NB4 (cell line): Measurements from ENCODE around the gene CYP27C1.
"Not testable (repeated sequence)": the region's sequence is repeated elsewhere in the genome, so short reads cannot be mapped to it uniquely, and the experiment has no call there.

Experiments used
- DNase-seq: peaks from one replicate; pipeline ENCODE4 v3.0.0; 2010; ENCODE audit warnings: low read depth
- H3K4me3 ChIP-seq: one replicate; pipeline ENCODE4 v1.5.1; 2011; ENCODE audit warnings: mild to moderate bottlenecking, low read depth, low read length, moderate library complexity
- CTCF ChIP-seq: IDR thresholded peaks from one replicate; pipeline ENCODE4 v1.5.1; 2012; ENCODE audit warnings: low read depth, low read length
- MAX ChIP-seq: IDR thresholded peaks from 2 replicates; pipeline ENCODE4 v1.6.1; 2011; ENCODE audit warnings: low read depth, low read length
- MYC ChIP-seq: IDR thresholded peaks from 2 replicates; pipeline ENCODE4 v1.6.1; 2011; ENCODE audit warnings: low read depth, low read length
- POLR2A ChIP-seq: IDR thresholded peaks from 2 replicates; pipeline ENCODE4 v1.6.1; 2011; ENCODE audit warnings: mild to moderate bottlenecking; ENCODE audit not compliant: insufficient read length; ENCODE audit errors: extremely low read depth

The CYP27C1 gene

GRCh38 chr2:127165539-127165935 lies 54.6 kb downstream of the CYP27C1 start:
- H3K4me3 ChIP-seq: no peak overlapping the region
- DNase-seq: no peak
- TF ChIP-seq CTCF: no peak
- no peak for TF ChIP-seq POLR2A
- no peak for TF ChIP-seq MAX
- TF ChIP-seq MYC: no peak

- TF ChIP-seq MYC (no peak), MAX (no peak), POLR2A (no peak), CTCF (no peak)
- H3K4me3 ChIP-seq: no peak overlapping the region
- no peak for DNase-seq
Observed at GRCh38 chr2:127164761-127165538, 55.1 kb downstream of the CYP27C1 start.

GRCh38 chr2:127163921-127164320 lies 56.2 kb downstream of the CYP27C1 start:
- DNase-seq: no peak
- H3K4me3 ChIP-seq: no peak overlapping the region
- TF ChIP-seq MAX (no peak), POLR2A (no peak), CTCF (no peak), MYC (no peak)

GRCh38 chr2:127163090-127163406 lies 57.1 kb downstream of the CYP27C1 start:
- not testable (repeated sequence) for DNase-seq

GRCh38 chr2:127162261-127163089 lies 57.6 kb downstream of the CYP27C1 start:
- H3K4me3 ChIP-seq: no peak overlapping the region
- DNase-seq: no peak
- TF ChIP-seq POLR2A (no peak), MYC (no peak), CTCF (no peak), MAX (no peak)

More at GRCh38 chr2:127163090-127163406, 57.1 kb downstream of the CYP27C1 start:
- not testable (repeated sequence) for H3K4me3 ChIP-seq
